ENCODE data around the gene APOE.

The APOE gene

DNA sequence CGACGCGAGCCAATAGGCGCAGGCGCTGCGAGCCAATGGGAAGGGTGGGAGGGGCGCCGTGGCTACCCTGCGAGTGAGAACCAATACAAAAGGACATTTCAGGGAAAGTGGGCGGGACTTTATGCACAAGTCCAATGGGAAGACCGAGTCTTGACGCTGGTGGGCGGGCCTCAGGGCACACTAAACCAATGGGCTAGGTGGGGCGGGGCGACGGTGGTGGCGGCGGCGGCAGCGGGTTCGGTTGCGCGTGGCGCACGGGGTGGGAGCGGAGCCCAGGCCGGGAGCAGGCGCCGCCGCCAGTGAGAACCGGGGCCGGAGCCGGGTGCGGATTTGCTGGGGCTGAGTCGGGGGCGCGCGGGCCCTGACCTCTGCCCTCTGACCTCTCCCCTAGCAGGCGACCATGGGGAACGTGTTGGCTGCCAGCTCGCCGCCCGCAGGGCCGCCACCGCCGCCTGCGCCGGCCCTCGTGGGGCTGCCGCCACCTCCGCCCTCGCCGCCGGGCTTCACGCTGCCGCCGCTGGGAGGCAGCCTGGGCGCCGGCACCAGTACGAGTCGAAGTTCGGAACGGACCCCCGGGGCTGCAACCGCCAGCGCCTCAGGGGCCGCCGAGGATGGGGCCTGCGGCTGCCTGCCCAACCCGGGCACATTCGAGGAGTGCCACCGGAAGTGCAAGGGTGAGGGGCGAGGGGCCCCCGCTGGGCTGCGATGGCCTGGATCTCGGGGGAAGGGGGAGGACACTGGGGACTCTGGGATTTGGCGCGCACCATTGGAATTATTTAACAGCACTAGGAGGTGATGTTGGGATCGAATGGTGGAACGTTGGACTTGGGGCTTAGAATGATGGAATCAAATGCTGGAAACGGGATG lies 14.3 kb upstream of the APOE start, which contains the start of gene TOMM40:
Gene TOMM40, plus strand, starts transcription at position 239 of the 867 bp plus-strand sequence. Its CDS starts 162 bp downstream, at position 401.
- TF ChIP-seq CEBPB (IDR thresholded peaks at IDR 0.05) (no peak), TEAD4 (IDR thresholded peaks at IDR 0.05) (no peak), CREB1 (IDR thresholded peaks at IDR 0.05; ENCODE audit: low read depth) (no peak; the same call in 1 of the 2 replicates), NFIC (IDR thresholded peaks at IDR 0.05) (peak; percentile 8; the same call in 1 of the 2 replicates), TCF12 (IDR thresholded peaks at IDR 0.05; ENCODE audit: low read depth) (no peak), ZBTB7A (IDR thresholded peaks at IDR 0.05; ENCODE audit: low read depth) (peak; percentile 55; the same call in 1 of the 2 replicates), RAD21 (IDR thresholded peaks at IDR 0.05; ENCODE audit: low read depth) (no peak), FOXM1 (IDR thresholded peaks at IDR 0.05; ENCODE audit: borderline replicate concordance, low read depth) (no peak), YY1 (IDR thresholded peaks at IDR 0.05; ENCODE audit: low read depth) (peak; percentile 60), EGR1 (IDR thresholded peaks at IDR 0.05) (no peak), TAF1 (IDR thresholded peaks at IDR 0.05; ENCODE audit: low read depth) (peak; percentile 54; the same call in 1 of the 2 replicates), EP300 (IDR thresholded peaks at IDR 0.05; ENCODE audit: borderline replicate concordance) (no peak)
- TF ChIP-seq, protein P1, sequence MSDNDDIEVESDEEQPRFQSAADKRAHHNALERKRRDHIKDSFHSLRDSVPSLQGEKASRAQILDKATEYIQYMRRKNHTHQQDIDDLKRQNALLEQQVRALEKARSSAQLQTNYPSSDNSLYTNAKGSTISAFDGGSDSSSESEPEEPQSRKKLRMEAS (IDR thresholded peaks at IDR 0.05): peak; percentile 58; the same call in 1 of the 2 replicates
- TF ChIP-seq, protein P2, sequence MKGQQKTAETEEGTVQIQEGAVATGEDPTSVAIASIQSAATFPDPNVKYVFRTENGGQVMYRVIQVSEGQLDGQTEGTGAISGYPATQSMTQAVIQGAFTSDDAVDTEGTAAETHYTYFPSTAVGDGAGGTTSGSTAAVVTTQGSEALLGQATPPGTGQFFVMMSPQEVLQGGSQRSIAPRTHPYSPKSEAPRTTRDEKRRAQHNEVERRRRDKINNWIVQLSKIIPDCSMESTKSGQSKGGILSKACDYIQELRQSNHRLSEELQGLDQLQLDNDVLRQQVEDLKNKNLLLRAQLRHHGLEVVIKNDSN (IDR thresholded peaks at IDR 0.05): no peak
- TF ChIP-seq, protein P3, sequence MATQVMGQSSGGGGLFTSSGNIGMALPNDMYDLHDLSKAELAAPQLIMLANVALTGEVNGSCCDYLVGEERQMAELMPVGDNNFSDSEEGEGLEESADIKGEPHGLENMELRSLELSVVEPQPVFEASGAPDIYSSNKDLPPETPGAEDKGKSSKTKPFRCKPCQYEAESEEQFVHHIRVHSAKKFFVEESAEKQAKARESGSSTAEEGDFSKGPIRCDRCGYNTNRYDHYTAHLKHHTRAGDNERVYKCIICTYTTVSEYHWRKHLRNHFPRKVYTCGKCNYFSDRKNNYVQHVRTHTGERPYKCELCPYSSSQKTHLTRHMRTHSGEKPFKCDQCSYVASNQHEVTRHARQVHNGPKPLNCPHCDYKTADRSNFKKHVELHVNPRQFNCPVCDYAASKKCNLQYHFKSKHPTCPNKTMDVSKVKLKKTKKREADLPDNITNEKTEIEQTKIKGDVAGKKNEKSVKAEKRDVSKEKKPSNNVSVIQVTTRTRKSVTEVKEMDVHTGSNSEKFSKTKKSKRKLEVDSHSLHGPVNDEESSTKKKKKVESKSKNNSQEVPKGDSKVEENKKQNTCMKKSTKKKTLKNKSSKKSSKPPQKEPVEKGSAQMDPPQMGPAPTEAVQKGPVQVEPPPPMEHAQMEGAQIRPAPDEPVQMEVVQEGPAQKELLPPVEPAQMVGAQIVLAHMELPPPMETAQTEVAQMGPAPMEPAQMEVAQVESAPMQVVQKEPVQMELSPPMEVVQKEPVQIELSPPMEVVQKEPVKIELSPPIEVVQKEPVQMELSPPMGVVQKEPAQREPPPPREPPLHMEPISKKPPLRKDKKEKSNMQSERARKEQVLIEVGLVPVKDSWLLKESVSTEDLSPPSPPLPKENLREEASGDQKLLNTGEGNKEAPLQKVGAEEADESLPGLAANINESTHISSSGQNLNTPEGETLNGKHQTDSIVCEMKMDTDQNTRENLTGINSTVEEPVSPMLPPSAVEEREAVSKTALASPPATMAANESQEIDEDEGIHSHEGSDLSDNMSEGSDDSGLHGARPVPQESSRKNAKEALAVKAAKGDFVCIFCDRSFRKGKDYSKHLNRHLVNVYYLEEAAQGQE (IDR thresholded peaks at IDR 0.05; ENCODE audit: low read depth): no peak

DNA sequence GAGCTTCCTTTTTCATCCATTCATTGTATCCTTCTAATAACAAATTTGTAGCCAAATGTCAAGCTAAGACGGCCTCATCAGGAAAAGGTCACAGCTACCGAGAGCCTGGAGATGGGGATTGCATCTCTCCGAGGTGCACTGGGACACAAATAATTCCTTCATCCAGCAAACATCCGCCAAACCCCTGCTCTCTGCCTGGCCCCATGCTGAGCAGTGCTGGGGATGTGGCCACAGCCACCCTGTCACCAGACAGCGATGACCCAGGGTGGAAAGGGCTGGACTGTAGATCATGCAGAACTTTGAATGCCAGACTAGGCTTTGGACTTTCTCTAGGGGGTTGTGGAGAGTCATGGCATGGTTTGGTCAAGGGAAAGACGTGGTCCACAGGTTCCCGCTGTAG lies 12.7 kb upstream of the APOE start:
- no peak for TF ChIP-seq TAF1 (IDR thresholded peaks at IDR 0.05; ENCODE audit: low read depth)
- TF ChIP-seq, protein P3 (IDR thresholded peaks at IDR 0.05; ENCODE audit: low read depth): no peak
- TF ChIP-seq FOXM1 (IDR thresholded peaks at IDR 0.05; ENCODE audit: borderline replicate concordance, low read depth): no peak
- TF ChIP-seq TEAD4 (IDR thresholded peaks at IDR 0.05): no peak
- TF ChIP-seq, protein P1 (IDR thresholded peaks at IDR 0.05): no peak
- TF ChIP-seq RAD21 (IDR thresholded peaks at IDR 0.05; ENCODE audit: low read depth): no peak
- TF ChIP-seq TCF12 (IDR thresholded peaks at IDR 0.05; ENCODE audit: low read depth): no peak
- no peak for TF ChIP-seq NFIC (IDR thresholded peaks at IDR 0.05)
- TF ChIP-seq, protein P2 (IDR thresholded peaks at IDR 0.05): no peak
- no peak for TF ChIP-seq EP300 (IDR thresholded peaks at IDR 0.05; ENCODE audit: borderline replicate concordance)
- TF ChIP-seq ZBTB7A (IDR thresholded peaks at IDR 0.05; ENCODE audit: low read depth): no peak
- TF ChIP-seq CREB1 (IDR thresholded peaks at IDR 0.05; ENCODE audit: low read depth): no peak
- no peak for TF ChIP-seq EGR1 (IDR thresholded peaks at IDR 0.05)
- no peak for TF ChIP-seq CEBPB (IDR thresholded peaks at IDR 0.05)

DNA sequence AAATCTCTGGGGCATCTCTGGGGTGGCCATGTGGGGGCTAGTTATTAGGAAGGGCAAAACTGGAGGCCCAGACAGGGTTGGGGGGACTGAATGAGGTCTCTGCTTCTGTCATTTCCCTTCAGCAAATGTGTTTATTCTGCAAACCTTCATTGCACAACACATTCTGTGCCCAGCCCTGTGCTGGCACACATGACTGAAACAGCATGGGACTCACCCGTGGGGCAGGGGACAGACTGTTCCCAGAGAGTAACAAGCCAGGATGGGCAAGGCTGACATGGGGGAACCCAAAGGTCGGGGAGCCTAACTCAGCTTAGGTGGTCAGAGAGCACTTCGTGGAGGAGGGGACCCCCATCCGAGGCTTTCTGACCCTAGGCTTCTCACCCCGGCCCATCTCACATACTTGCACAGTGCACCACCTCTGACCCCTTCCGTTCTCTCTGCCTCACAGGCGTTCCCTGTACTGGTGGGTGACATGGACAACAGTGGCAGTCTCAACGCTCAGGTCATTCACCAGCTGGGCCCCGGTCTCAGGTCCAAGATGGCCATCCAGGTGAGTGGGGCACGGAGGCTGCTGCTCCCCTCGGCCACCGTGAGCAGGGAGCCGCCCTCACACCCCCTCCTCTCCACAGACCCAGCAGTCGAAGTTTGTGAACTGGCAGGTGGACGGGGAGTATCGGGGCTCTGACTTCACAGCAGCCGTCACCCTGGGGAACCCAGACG lies 12.1 kb upstream of the APOE start:
- TF ChIP-seq TCF12 (IDR thresholded peaks at IDR 0.05; ENCODE audit: low read depth) (no peak), CREB1 (IDR thresholded peaks at IDR 0.05; ENCODE audit: low read depth) (no peak), RAD21 (IDR thresholded peaks at IDR 0.05; ENCODE audit: low read depth) (no peak), EGR1 (IDR thresholded peaks at IDR 0.05) (no peak), YY1 (IDR thresholded peaks at IDR 0.05; ENCODE audit: low read depth) (no peak), CEBPB (IDR thresholded peaks at IDR 0.05) (no peak), NFIC (IDR thresholded peaks at IDR 0.05) (no peak), ZBTB7A (IDR thresholded peaks at IDR 0.05; ENCODE audit: low read depth) (no peak), TEAD4 (IDR thresholded peaks at IDR 0.05) (no peak), TAF1 (IDR thresholded peaks at IDR 0.05; ENCODE audit: low read depth) (no peak), FOXM1 (IDR thresholded peaks at IDR 0.05; ENCODE audit: borderline replicate concordance, low read depth) (no peak), EP300 (IDR thresholded peaks at IDR 0.05; ENCODE audit: borderline replicate concordance) (no peak)
- TF ChIP-seq, protein P2 (IDR thresholded peaks at IDR 0.05): no peak
- TF ChIP-seq, protein P1 (IDR thresholded peaks at IDR 0.05): no peak
- TF ChIP-seq, protein P3 (IDR thresholded peaks at IDR 0.05; ENCODE audit: low read depth): no peak

Data from Ishikawa (cell line).